GM12878 (cell line): ENCODE measurements around the gene ANKRD37. TPM values are rescaled to one million over a fixed set of nuclear protein-coding genes. Genes with fewer than 3 reads are reported as not detected.
A peak's percentile ranks its signal among the peaks of the same experiment; 100 is the strongest.

Experiments
- ASH2L ChIP-seq: fragments of 300-600, 200-600 bp; sonication (generic); IDR thresholded peaks from 2 replicates; pipeline ENCODE4 v1.6.1; 2017; ENCODE audit warnings: low read depth, mild to moderate bottlenecking, borderline replicate concordance
- ATF7 ChIP-seq: fragments of 450-650 bp; IDR thresholded peaks from 2 replicates; pipeline ENCODE4 v1.6.1; 2016; ENCODE audit warnings: low read depth, mild to moderate bottlenecking
- CEBPB ChIP-seq, 2 experiments: fragments of 150-350 bp in 1 of 2; IDR thresholded peaks; 2 replicates each; pipeline ENCODE4 v1.6.1; 2012 to 2014; ENCODE audit warnings: low read depth in 2 of 2, low read length in 2 of 2, borderline replicate concordance in 1 of 2, inconsistent platforms in 1 of 2
- CREB1 ChIP-seq: IDR thresholded peaks from 2 replicates; pipeline ENCODE4 v1.6.1; 2012; ENCODE audit warnings: low read depth, mild to moderate bottlenecking, inconsistent platforms
- CREM ChIP-seq: IDR thresholded peaks from 2 replicates; pipeline ENCODE4 v1.6.1; 2014; ENCODE audit warnings: antibody characterized with exemption, low read depth
- GATAD2B ChIP-seq: fragments of 450-650 bp; conservative IDR thresholded peaks from 2 replicates; pipeline ENCODE4 v1.6.1; 2017; ENCODE audit warnings: low read depth, mild to moderate bottlenecking, moderate library complexity
- HDAC2 ChIP-seq: fragments of 200-600 bp; sonication (generic); IDR thresholded peaks from 2 replicates; pipeline ENCODE4 v1.6.1; 2017
- IRF4 ChIP-seq: IDR thresholded peaks from 2 replicates; pipeline ENCODE4 v1.6.1; 2011; ENCODE audit warnings: low read depth, low read length
- JUNB ChIP-seq: IDR thresholded peaks from 2 replicates; pipeline ENCODE4 v1.6.1; 2016; ENCODE audit warnings: antibody characterized with exemption, mild to moderate bottlenecking
- KLF5 ChIP-seq: fragments of 450-650 bp; IDR thresholded peaks from 2 replicates; pipeline ENCODE4 v1.6.1; 2014; ENCODE audit warnings: mild to moderate bottlenecking; ENCODE audit not compliant: partially characterized antibody
- MEF2A ChIP-seq: IDR thresholded peaks from 2 replicates; pipeline ENCODE4 v1.6.1; 2011; ENCODE audit warnings: low read depth, mild to moderate bottlenecking, low read length, moderate library complexity; ENCODE audit not compliant: insufficient read depth
- MXI1 ChIP-seq: fragments of 150-350 bp; IDR thresholded peaks from 2 replicates; pipeline ENCODE4 v1.6.1; 2011; ENCODE audit warnings: low read depth, mild to moderate bottlenecking, inconsistent platforms, low read length, improper control_type of control experiment
- MYB ChIP-seq: fragments of 150-350 bp; IDR thresholded peaks from 2 replicates; pipeline ENCODE4 v1.6.1; 2014; ENCODE audit warnings: mild to moderate bottlenecking, low read depth, low read length, borderline replicate concordance
- NFIC ChIP-seq: IDR thresholded peaks from 2 replicates; pipeline ENCODE4 v1.6.1; 2012; ENCODE audit warnings: low read depth, mild to moderate bottlenecking, inconsistent platforms, low read length, moderate library complexity
- NR2C1 ChIP-seq: fragments of 450-650 bp; IDR thresholded peaks from 2 replicates; pipeline ENCODE4 v1.6.1; 2017; ENCODE audit warnings: antibody characterized with exemption, mild to moderate bottlenecking, moderate library complexity
- NR2F1 ChIP-seq: fragments of 450-650 bp; conservative IDR thresholded peaks from 2 replicates; pipeline ENCODE4 v1.6.1; 2017; ENCODE audit warnings: mild to moderate bottlenecking
- RAD21 ChIP-seq: IDR thresholded peaks from 2 replicates; pipeline ENCODE4 v1.6.1; 2011; ENCODE audit warnings: mild to moderate bottlenecking, low read depth, low read length, moderate library complexity; ENCODE audit not compliant: insufficient read depth
- RAD51 ChIP-seq: fragments of 450-650 bp; IDR thresholded peaks from 2 replicates; pipeline ENCODE4 v1.6.1; 2016; ENCODE audit warnings: moderate library complexity, mild to moderate bottlenecking, inconsistent platforms
- RBBP5 ChIP-seq: fragments of 200-600 bp; sonication (generic); conservative IDR thresholded peaks from 2 replicates; pipeline ENCODE4 v1.6.1; 2016
- SIN3A ChIP-seq: IDR thresholded peaks from 2 replicates; pipeline ENCODE4 v1.6.1; 2012; ENCODE audit warnings: low read depth, low read length, improper control_type of control experiment
- SMAD5 ChIP-seq: IDR thresholded peaks from 2 replicates; pipeline ENCODE4 v1.6.1; 2016; ENCODE audit warnings: antibody characterized with exemption, low read depth
- SUPT20H ChIP-seq: IDR thresholded peaks from 2 replicates; pipeline ENCODE4 v1.6.1; 2011; ENCODE audit warnings: low read depth, mild to moderate bottlenecking, low read length, moderate library complexity, borderline replicate concordance; ENCODE audit not compliant: control insufficient read depth
- TCF3 ChIP-seq: IDR thresholded peaks from 2 replicates; pipeline ENCODE4 v1.6.1; 2012; ENCODE audit warnings: low read depth, mild to moderate bottlenecking, low read length, borderline replicate concordance; ENCODE audit not compliant: insufficient read depth
- TCF7 ChIP-seq: IDR thresholded peaks from 2 replicates; pipeline ENCODE4 v1.6.1; 2014; ENCODE audit warnings: antibody characterized with exemption, borderline replicate concordance
- YY1 ChIP-seq: IDR thresholded peaks from 2 replicates; pipeline ENCODE4 v1.6.1; 2011; ENCODE audit warnings: low read depth, mild to moderate bottlenecking, low read length
- ZBED1 ChIP-seq: IDR thresholded peaks from 2 replicates; pipeline ENCODE4 v1.6.1; 2016; ENCODE audit warnings: borderline replicate concordance
- ZNF207 ChIP-seq: fragments of 450-650 bp; IDR thresholded peaks from 2 replicates; pipeline ENCODE4 v1.6.1; 2014; ENCODE audit warnings: antibody characterized with exemption, mild to moderate bottlenecking, borderline replicate concordance
- ZNF217 ChIP-seq: fragments of 450-650 bp; IDR thresholded peaks from 2 replicates; pipeline ENCODE4 v1.6.1; 2017; ENCODE audit warnings: antibody characterized with exemption, mild to moderate bottlenecking
- ZNF274 ChIP-seq: IDR thresholded peaks from one replicate; pipeline ENCODE4 v1.8.0; 2011; ENCODE audit not compliant: insufficient read length, insufficient read depth
- ZNF622 ChIP-seq: fragments of 450-650 bp; IDR thresholded peaks from 2 replicates; pipeline ENCODE4 v1.6.1; 2017; ENCODE audit warnings: mild to moderate bottlenecking, inconsistent platforms
- ZZZ3 ChIP-seq: IDR thresholded peaks from 2 replicates; pipeline ENCODE4 v1.6.1; 2011; ENCODE audit warnings: low read depth; ENCODE audit not compliant: control insufficient read depth, insufficient read length
- polyA plus RNA-seq, 11 experiments: library from polyadenylated mRNA; depleted of rRNA in 4 of 11; unstranded in 6 of 11; stranded (reverse) in 5 of 11; fragments of >200 nt; fragmentation: Nextera tagmentation in 4 of 11; fragmentation: Illumina TruSeq in 1 of 11; extraction: Ambion mirVana in 4 of 11; extraction: Trizol in 1 of 11; gene quantifications; 1 replicate in 1 of 11; 2 replicates in 10 of 11; pipeline versions ENCODE4 v1.2.1 to v1.2.3, GENCODE V29; 2011 to 2016; ENCODE audit warnings: inconsistent platforms in 2 of 11, missing spikeins in 2 of 11, low read depth in 1 of 11
- total RNA-seq, 4 experiments: library from RNA; depleted of rRNA in 3 of 4; stranded (reverse); fragments of >200 nt in 3 of 4; fragmentation: Illumina TruSeq in 1 of 4; extraction: Trizol in 1 of 4; gene quantifications; 2 replicates each; pipeline versions ENCODE4 v1.2.1 to v1.2.3, GENCODE V29; 2013 to 2021
- TF ChIP-seq, protein P1 (sequence below): IDR thresholded peaks from 2 replicates; pipeline ENCODE4 v1.6.1; 2012; ENCODE audit warnings: low read length, inconsistent platforms
- TF ChIP-seq, protein P2 (sequence below): IDR thresholded peaks from 2 replicates; pipeline ENCODE4 v1.6.1; 2011; ENCODE audit warnings: low read depth, mild to moderate bottlenecking, low read length, moderate library complexity, borderline replicate concordance; ENCODE audit errors: extremely low read depth

The ANKRD37 gene
- total and polyA plus RNA-seq, 10 of the 15 experiments (the other 5 are each of a cell fraction or from before 2014, with no cell fraction given) = 10.6 to 67.9 (median 24.2) TPM

DNA sequence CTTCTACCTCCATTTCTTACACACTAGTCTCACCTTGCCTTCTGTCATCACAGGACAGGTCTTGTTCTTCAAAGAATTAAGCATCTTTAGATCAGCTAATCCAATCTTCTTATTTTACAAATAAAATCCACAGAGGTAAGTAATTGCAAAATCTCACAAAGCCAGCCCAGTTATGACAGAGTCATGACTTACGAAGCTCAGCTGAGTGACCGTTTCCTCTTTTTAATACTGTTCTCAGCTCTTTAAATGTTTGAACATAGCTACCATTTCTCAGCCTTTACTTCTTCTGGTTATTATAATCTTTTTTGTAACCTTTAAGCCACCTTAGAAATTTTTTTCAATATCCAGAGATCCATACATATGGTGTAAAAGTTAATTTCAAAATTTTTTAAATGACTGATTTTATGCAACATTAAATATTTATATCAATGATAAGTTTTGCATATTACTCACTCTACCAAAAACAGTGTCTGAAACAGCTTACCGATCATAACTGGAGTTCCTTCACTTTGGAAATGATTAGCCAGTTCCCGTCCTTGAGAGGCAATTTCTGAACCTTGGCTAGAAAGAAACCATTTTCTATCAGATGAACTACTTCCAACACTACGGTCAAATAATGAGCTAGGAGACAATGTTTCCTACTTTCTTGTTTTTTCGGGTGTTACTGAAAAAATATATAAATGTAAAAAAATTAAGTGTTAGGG is 8.8 kb downstream of the ANKRD37 start (continued):
- TF ChIP-seq CEBPB (IDR thresholded peaks at IDR 0.05; ENCODE audit: borderline replicate concordance in 1 of 2, low read depth in 2 of 2, low read length in 2 of 2) = no peak
- no peak for TF ChIP-seq RAD51
- TF ChIP-seq KLF5 = no peak
- TF ChIP-seq RBBP5 = no peak
- no peak for TF ChIP-seq MYB
- peak; percentile 50; the same call in 1 of the 2 replicates for TF ChIP-seq CREB1
- TF ChIP-seq ASH2L = no peak
- TF ChIP-seq SMAD5 = no peak
- TF ChIP-seq MXI1 = no peak
- TF ChIP-seq TCF7 = no peak
- TF ChIP-seq, protein P1, sequence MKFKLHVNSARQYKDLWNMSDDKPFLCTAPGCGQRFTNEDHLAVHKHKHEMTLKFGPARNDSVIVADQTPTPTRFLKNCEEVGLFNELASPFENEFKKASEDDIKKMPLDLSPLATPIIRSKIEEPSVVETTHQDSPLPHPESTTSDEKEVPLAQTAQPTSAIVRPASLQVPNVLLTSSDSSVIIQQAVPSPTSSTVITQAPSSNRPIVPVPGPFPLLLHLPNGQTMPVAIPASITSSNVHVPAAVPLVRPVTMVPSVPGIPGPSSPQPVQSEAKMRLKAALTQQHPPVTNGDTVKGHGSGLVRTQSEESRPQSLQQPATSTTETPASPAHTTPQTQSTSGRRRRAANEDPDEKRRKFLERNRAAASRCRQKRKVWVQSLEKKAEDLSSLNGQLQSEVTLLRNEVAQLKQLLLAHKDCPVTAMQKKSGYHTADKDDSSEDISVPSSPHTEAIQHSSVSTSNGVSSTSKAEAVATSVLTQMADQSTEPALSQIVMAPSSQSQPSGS = peak; percentile 79
- no peak for TF ChIP-seq ATF7
- no peak for TF ChIP-seq ZNF217
- TF ChIP-seq JUNB = peak; percentile 96
- TF ChIP-seq YY1 = no peak
- TF ChIP-seq, protein P2, sequence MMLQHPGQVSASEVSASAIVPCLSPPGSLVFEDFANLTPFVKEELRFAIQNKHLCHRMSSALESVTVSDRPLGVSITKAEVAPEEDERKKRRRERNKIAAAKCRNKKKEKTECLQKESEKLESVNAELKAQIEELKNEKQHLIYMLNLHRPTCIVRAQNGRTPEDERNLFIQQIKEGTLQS = no peak
- TF ChIP-seq MEF2A = peak; percentile 71; the same call in 1 of the 2 replicates
- no peak for TF ChIP-seq TCF3
- no peak for TF ChIP-seq ZNF622
- peak; percentile 83 for TF ChIP-seq NFIC
- TF ChIP-seq IRF4 = peak; percentile 83
- no peak for TF ChIP-seq SIN3A
- TF ChIP-seq ZNF274 = no peak
- TF ChIP-seq RAD21 = no peak
- no peak for TF ChIP-seq HDAC2
- no peak for TF ChIP-seq NR2F1
- no peak for TF ChIP-seq GATAD2B
- no peak for TF ChIP-seq SUPT20H
- TF ChIP-seq ZZZ3 = no peak
- peak; percentile 46; the same call in 1 of the 2 replicates for TF ChIP-seq CREM
- no peak for TF ChIP-seq NR2C1
- no peak for TF ChIP-seq ZNF207
- no peak for TF ChIP-seq ZBED1
